SU-DHL-6 (cell line): ENCODE measurements around the gene ERICH2.

Source experiments
- H2AFZ ChIP-seq: fragments of 200-600 bp; sonication (generic); 2 replicates; pipeline ENCODE4 v1.6.1; 2014; ENCODE audit warnings: low read depth, mild to moderate bottlenecking, moderate library complexity, mixed read lengths, antibody characterized with exemption, low read length; ENCODE audit not compliant: severe bottlenecking
- H3F3A ChIP-seq: fragments of 200-600 bp; shearing (Covaris generic); 2 replicates; pipeline ENCODE4 v1.6.0; 2016; ENCODE audit warnings: antibody characterized with exemption, mild to moderate bottlenecking; ENCODE audit not compliant: insufficient read depth
- H3K27ac ChIP-seq: fragments of 200-600 bp; sonication (generic); 2 replicates; pipeline ENCODE4 v1.5.1; 2016; ENCODE audit warnings: low read depth, mild to moderate bottlenecking, low read length, moderate library complexity, mixed read lengths
- H3K27me3 ChIP-seq: fragments of 200-600 bp; sonication (generic), shearing (Covaris generic); 2 replicates; pipeline ENCODE4 v1.6.0; 2014; ENCODE audit warnings: mild to moderate bottlenecking, low read length
- H3K36me3 ChIP-seq: fragments of 200-600 bp; sonication (generic); 2 replicates; pipeline ENCODE4 v1.6.1; 2014; ENCODE audit warnings: mild to moderate bottlenecking, low read length, mixed read lengths
- H3K4me2 ChIP-seq: fragments of 300-600, 200-600 bp; shearing (Covaris generic), sonication (generic); 2 replicates; pipeline ENCODE4 v1.6.0; 2014; ENCODE audit warnings: low read length, low read depth, mild to moderate bottlenecking; ENCODE audit not compliant: poor library complexity, severe bottlenecking
- H3K4me3 ChIP-seq: fragments of 200-600 bp; sonication (generic); 2 replicates; pipeline ENCODE4 v1.5.1; 2014; ENCODE audit warnings: antibody characterized with exemption, low read length, mild to moderate bottlenecking, mixed read lengths; ENCODE audit not compliant: insufficient read depth, poor library complexity, severe bottlenecking
- H3K79me2 ChIP-seq: fragments of 200-600 bp; sonication (generic); 2 replicates; pipeline ENCODE4 v1.6.1; 2014; ENCODE audit warnings: mild to moderate bottlenecking, low read length, moderate library complexity; ENCODE audit not compliant: insufficient read depth
- H3K9ac ChIP-seq: fragments of 200-600 bp; sonication (generic); 2 replicates; pipeline ENCODE4 v1.7.0; 2014; ENCODE audit warnings: mild to moderate bottlenecking, low read length
- H3K9me2 ChIP-seq: fragments of 200-600 bp; sonication (generic); replicated peaks from 2 replicates; pipeline ENCODE4 v1.6.1; 2014; ENCODE audit warnings: low read length; ENCODE audit not compliant: insufficient read depth
- H3K9me3 ChIP-seq: fragments of 200-600 bp; sonication (generic); 2 replicates; pipeline ENCODE4 v1.6.1; 2014; ENCODE audit warnings: low read length, mixed read lengths; ENCODE audit not compliant: insufficient read depth
- H4K20me1 ChIP-seq: fragments of 200-600 bp; sonication (generic); 2 replicates; pipeline ENCODE4 v1.6.1; 2014; ENCODE audit warnings: low read depth, mild to moderate bottlenecking, antibody characterized with exemption, low read length, moderate library complexity, mixed read lengths
- EZH2phosphoT487 ChIP-seq: fragments of 200-600 bp; sonication (generic), shearing (Covaris generic); conservative IDR thresholded peaks from 2 replicates; pipeline ENCODE4 v1.6.1; 2018; ENCODE audit warnings: mild to moderate bottlenecking, antibody characterized with exemption, low read length, moderate library complexity, mixed read lengths
- TF ChIP-seq, protein P1 (sequence below): fragments of 200-600 bp; sonication (generic); IDR thresholded peaks from one replicate; pipeline ENCODE4 v1.5.1; 2017; ENCODE audit warnings: antibody characterized with exemption, mild to moderate bottlenecking, low read length, moderate library complexity; ENCODE audit not compliant: insufficient read depth, poor library complexity, severe bottlenecking

The ERICH2 gene

DNA sequence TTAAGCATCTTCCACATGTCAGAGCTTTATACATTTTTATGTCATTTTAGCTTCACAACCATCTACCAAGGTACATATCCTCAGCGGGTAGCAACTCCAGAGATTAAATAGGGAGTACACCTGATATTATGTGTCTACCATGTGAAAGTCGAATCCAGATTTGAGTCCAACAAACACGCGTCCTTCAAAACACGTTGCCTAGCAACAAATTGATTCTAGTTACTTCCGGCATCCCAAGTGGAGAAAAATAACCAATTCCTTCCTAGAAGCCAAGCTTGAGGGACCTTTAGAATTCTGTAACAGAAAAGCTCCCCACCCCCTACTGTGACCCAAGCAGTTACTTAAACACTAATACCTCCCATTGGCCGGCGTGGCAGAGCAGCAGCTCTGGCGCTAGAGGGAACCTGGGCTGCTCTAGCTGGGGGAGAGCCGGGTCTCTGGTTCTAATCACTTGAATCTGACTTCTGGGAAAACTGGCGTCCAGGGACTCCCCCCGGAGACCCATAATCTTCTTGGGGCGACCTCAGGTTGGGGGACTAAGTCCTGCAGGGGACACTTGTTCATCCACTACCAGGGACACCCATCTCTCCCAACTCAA is at the start of gene ERICH2:
ERICH2 (plus strand) TSS at position 371 of the 598 bp plus-strand sequence. CDS start 304 bp downstream, outside the sequence.
- H3F3A ChIP-seq = peaks cover 8% of the 10 kb centered on the region
- H2AFZ ChIP-seq = peak within 1 kb of the TSS; percentile 97
- H3K4me3 ChIP-seq = peak within 1 kb of the TSS; percentile 97
- no peak for TF ChIP-seq EZH2phosphoT487
- TF ChIP-seq, protein P1, sequence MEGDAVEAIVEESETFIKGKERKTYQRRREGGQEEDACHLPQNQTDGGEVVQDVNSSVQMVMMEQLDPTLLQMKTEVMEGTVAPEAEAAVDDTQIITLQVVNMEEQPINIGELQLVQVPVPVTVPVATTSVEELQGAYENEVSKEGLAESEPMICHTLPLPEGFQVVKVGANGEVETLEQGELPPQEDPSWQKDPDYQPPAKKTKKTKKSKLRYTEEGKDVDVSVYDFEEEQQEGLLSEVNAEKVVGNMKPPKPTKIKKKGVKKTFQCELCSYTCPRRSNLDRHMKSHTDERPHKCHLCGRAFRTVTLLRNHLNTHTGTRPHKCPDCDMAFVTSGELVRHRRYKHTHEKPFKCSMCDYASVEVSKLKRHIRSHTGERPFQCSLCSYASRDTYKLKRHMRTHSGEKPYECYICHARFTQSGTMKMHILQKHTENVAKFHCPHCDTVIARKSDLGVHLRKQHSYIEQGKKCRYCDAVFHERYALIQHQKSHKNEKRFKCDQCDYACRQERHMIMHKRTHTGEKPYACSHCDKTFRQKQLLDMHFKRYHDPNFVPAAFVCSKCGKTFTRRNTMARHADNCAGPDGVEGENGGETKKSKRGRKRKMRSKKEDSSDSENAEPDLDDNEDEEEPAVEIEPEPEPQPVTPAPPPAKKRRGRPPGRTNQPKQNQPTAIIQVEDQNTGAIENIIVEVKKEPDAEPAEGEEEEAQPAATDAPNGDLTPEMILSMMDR = no peak
- H3K9ac ChIP-seq = peak within 1 kb of the TSS; percentile 89
- no peaks in the 10 kb centered on the region for H3K36me3 ChIP-seq
- no peaks in the 10 kb centered on the region for H3K79me2 ChIP-seq
- H3K9me3 ChIP-seq = no peaks in the 10 kb centered on the region
- no peaks in the 10 kb centered on the region for H4K20me1 ChIP-seq
- no peaks in the 10 kb centered on the region for H3K9me2 ChIP-seq
- peak within 1 kb of the TSS; percentile 99 for H3K4me2 ChIP-seq
- no peaks in the 10 kb centered on the region for H3K27me3 ChIP-seq
- H3K27ac ChIP-seq = no peak within 1 kb of the TSS

GRCh38 chr2:170721678-170722077 is 48.5 kb upstream of the ERICH2 start:
- Histone ChIP-seq H3K9ac (no peak overlapping the region), H3K9me3 (no peaks in the 10 kb centered on the region), H2AFZ (no peak overlapping the region), H3F3A (no peaks in the 10 kb centered on the region), H3K4me3 (no peak overlapping the region), H3K4me2 (no peak overlapping the region), H3K36me3 (no peaks in the 10 kb centered on the region), H3K27me3 (no peaks in the 10 kb centered on the region), H3K27ac (no peak overlapping the region), H3K79me2 (no peaks in the 10 kb centered on the region), H4K20me1 (no peaks in the 10 kb centered on the region), H3K9me2 (no peaks in the 10 kb centered on the region)
- TF ChIP-seq, protein P1 = no peak
- TF ChIP-seq EZH2phosphoT487 = no peak

DNA sequence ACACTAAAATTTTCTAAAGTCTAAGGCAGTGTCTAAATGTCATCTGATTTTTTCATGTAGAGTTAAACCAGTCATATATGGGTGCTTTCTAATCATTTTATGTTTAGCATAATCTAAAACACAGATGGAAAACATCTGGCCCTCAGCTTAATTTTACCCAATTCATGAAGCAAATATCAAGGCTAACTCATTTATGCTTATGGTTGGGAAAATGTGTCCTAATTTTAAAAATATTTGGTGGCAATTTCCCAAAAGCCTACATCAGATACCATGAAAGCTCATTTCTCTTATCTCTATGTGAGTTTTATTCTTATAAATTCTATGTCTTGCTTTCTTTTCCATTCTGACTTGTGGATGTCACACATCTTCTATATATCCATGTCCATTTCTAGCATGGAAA is 47.9 kb upstream of the ERICH2 start:
- no peak overlapping the region for H3K4me3 ChIP-seq
- H2AFZ ChIP-seq = no peak overlapping the region
- no peaks in the 10 kb centered on the region for H3K9me3 ChIP-seq
- no peaks in the 10 kb centered on the region for H4K20me1 ChIP-seq
- H3K4me2 ChIP-seq = no peak overlapping the region
- no peaks in the 10 kb centered on the region for H3F3A ChIP-seq
- no peaks in the 10 kb centered on the region for H3K36me3 ChIP-seq
- H3K9ac ChIP-seq = no peak overlapping the region
- H3K9me2 ChIP-seq = no peaks in the 10 kb centered on the region
- H3K79me2 ChIP-seq = no peaks in the 10 kb centered on the region
- no peak overlapping the region for H3K27ac ChIP-seq
- no peaks in the 10 kb centered on the region for H3K27me3 ChIP-seq
- no peak for TF ChIP-seq EZH2phosphoT487
- TF ChIP-seq, protein P1 = no peak
